ENCODE results near the gene PRKCE. TPM values are rescaled to one million over a fixed set of nuclear protein-coding genes. Genes with fewer than 3 reads are reported as not detected.

The PRKCE gene
- total and polyA plus RNA-seq, 2 of the 8 experiments (the other 6 are each of a cell fraction or from before 2014, with no cell fraction given), result 0.54 to 2.1 TPM

DNA sequence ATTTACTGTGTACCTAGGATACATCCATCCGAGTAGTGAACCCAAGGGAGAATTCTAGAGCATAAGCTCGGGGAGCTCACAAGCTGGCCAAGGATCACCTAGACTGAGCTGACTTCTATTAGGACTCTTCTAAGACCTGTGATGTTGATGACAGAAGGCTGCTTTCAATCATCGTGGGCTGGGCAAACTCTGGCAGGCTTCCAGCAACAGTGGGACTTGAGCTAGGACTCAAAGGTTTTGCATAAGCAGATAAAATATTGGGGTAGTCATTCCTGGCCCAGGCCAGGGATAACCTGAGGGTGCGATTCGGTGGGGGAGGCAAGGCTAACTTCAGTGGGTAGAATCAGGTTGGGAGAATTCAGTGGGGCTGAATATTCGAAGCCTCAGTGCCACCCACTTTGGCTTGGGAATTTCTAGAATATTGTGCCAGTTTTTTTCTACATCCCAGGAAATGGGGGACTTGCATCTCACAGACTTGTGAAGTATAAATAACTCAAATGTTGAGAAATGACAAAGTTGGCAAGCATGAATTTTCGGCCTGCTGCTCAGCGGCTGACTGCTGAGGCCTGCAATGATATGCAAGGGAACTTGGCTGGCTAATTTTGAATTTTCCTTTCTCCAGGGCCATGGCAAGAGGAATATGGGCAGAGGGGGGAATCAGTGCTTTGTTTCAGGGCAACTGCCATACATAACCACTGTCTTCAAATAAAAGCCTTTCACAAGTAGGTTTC is 274.3 kb downstream of the PRKCE start (continued):
- TF ChIP-seq NANOG (IDR thresholded peaks at IDR 0.05; ENCODE audit: insufficient read depth, low read depth, low read length, poor library complexity, severe bottlenecking), result no peak
- TF ChIP-seq ZNF274 (IDR thresholded peaks at IDR 0.05; ENCODE audit: borderline replicate concordance, extremely low read depth, low read length), result no peak
- TF ChIP-seq RBBP5 (IDR thresholded peaks at IDR 0.05; ENCODE audit: borderline replicate concordance, low read depth, low read length), result no peak
- no peak for TF ChIP-seq SUZ12 (IDR thresholded peaks at IDR 0.05; ENCODE audit: low read length)
- no peak for TF ChIP-seq RNF2 (IDR thresholded peaks at IDR 0.05; ENCODE audit: borderline replicate concordance, low read depth, low read length, missing control alignments, poor library complexity, severe bottlenecking)
